ENCODE data around the gene IL36RN. TPM values are rescaled to one million over a fixed set of nuclear protein-coding genes. Genes with fewer than 3 reads are reported as not detected.

The IL36RN gene
- polyA plus RNA-seq, 1 donor, result not detected

GRCh38 chr2:113050921-113051895 is 7.8 kb upstream of the IL36RN start:
- no peak for DNase-seq (ENCODE audit: low read depth)

DNA sequence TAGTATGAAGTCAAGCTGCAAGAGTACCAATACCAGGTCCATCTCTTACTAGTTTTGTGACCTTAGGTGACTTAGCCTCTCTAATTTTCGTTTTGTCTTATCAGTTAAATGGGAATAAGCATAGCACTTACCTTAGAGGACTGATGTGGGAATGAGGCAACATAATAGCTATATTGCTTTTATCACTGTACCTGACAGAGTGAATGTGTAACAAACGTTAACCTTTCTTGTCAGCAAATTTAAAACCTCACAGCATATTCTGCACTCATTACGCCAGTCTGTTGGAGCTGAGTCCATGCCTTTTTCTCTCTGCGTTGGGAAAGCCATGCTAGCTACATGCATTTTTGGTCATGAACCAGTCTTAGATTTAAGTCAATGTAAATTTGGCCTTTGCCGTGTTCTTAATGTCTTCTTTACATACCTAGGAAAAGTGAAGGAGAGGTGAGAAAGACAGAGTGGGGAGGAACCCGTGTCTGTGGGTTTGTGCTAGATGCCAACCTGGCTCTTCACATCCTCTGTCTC is 6.5 kb upstream of the IL36RN start, which contains the start of gene IL36B:
TSS of gene IL36B (minus strand) at position 472 of the 522 bp plus-strand sequence.
- no peak for DNase-seq (ENCODE audit: low read depth)

DNA sequence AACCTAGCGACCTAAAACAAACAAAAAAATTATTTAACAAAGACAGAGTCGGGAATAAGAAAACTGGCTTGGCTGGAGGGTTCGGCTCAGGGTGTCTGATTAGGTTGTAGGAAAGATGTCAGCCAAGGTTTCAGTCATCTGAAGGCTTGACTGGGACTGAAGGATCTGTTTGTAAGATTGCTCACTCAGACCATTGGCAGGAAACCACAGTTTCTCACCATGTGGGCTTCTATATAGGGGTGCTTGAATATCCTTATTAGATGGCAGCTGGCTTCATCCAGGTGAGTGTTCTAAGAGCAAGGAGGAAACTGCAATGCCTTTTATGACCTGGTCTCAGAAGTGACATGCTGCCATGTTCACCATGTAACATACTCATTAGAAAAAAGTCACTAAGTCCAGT is 5.3 kb upstream of the IL36RN start:
- no peak for DNase-seq (ENCODE audit: low read depth)

DNA sequence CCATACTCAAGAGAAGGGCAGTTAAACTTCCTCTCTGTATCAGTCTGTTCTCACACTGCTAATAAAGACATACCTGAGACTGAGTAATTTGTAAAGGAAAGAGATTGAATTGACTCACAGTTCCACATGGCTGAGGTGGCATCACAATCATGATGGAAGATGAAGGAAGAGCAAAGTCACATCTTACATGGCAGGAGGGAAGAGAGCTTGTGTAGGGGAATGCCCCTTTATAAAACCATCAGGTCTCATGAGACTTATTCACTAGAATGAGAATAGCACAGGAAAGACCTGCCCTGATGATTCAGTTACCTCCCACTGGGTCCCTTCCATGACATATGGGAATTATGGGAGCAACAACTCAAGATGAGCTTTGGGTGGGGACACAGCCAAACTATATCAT is 4.9 kb upstream of the IL36RN start:
- no peak for DNase-seq (ENCODE audit: low read depth)

DNA sequence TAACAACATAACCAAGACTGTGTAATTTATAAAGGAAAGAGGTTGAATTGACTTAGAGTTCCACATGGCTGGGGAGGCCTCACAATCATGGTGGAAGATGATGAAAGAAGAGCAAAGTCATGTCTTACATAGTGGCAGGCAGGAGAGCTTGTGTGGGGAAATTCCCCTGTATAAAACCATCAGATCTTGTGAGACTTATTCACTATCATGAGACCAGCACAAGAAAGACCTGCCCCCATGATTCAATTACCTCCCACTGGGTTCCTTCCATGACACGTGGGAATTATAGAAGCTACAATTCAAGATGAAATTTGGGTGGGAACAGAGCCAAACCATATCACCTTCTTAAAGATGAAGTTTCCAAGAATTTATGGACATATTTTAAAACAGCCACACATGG is 2.5 kb upstream of the IL36RN start:
- DNase-seq (ENCODE audit: low read depth), result no peak

DNA sequence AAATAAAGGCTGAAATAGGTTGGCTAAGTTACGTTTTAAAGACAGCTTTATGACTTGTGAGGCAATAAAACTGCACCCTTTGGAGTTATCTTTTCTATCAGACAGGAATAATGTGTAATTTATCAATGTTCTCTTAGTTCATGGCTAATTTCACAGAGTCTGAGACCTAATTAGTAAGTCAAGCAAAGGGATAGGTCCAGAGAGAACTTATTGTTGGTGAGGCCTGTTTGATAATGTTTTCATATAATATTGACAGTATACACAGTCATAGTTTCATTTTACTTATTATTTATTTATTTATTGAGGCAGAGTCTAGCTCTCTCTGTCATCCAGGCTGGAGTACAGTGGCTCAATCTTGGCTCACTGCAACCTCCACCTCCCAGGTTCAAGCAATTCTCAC is 1.9 kb upstream of the IL36RN start:
- DNase-seq (ENCODE audit: low read depth), result no peak

- DNase-seq (ENCODE audit: low read depth), result no peak
These were observed 495 bp upstream of the IL36RN start for GRCh38 chr2:113058411-113058994.

DNA sequence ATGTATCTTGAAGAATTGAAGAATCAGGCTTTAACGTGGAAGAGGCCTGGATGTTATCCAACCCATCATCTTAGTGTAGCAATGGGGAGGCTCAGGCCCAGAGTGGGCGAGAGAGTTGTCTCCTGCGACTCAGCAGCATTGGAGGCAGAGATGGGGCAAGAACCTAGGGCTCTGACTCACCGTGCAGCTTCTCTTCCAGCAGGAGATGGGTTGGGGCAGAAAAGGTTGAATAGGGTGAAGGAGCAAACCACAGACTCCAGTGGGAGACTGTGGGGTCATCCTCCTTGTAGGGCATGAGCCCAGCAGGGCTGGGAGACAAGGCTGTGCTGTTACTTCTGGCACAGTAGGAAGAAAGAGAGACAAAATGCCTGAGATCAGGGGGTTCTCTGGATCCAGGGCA is 1.4 kb downstream of the IL36RN start:
- no peak for DNase-seq (ENCODE audit: low read depth)

- DNase-seq (ENCODE audit: low read depth), result no peak
These were observed 1.8 kb downstream of the IL36RN start for GRCh38 chr2:113060796-113061195.

GRCh38 chr2:113061241-113061640 is 2.2 kb downstream of the IL36RN start:
- DNase-seq (ENCODE audit: low read depth), result no peak

- DNase-seq (ENCODE audit: low read depth), result no peak
These were observed 3.1 kb downstream of the IL36RN start for GRCh38 chr2:113061896-113062770.

- no peak for DNase-seq (ENCODE audit: low read depth)
These were observed 5.3 kb downstream of the IL36RN start for GRCh38 chr2:113064281-113064680.

GRCh38 chr2:113064898-113065297 is 5.9 kb downstream of the IL36RN start:
- no peak for DNase-seq (ENCODE audit: low read depth)

DNA sequence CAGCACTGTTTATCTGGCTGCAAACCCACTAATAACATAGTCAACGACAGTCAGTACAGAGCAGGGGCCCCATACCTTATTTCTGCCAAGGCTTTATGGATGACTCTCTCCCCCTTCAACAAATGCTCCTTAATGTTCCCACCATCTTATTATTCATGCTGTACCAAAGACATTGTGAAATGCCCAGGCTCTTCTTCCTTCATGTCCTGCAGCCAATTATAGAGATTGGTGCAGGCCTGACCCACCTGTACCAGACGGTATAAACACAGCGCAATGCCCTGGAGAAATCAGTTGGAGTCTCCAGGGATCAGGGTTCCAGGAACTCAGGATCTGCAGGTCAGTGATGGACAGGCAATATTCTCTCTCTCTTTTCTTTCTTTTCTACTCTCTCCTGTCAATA is 8.7 kb downstream of the IL36RN start, which contains the start of gene IL1F10:
TSS of gene IL1F10 (plus strand) at position 290 of the 400 bp plus-strand sequence. CDS start 4,769 bp downstream, outside the sequence.
- no peak for DNase-seq (ENCODE audit: low read depth)

GRCh38 chr2:113068249-113068648 is 9.3 kb downstream of the IL36RN start:
- no peak for DNase-seq (ENCODE audit: low read depth)

- DNase-seq (ENCODE audit: low read depth), result no peak
These were observed 9.9 kb downstream of the IL36RN start for GRCh38 chr2:113068706-113069485.

DNA sequence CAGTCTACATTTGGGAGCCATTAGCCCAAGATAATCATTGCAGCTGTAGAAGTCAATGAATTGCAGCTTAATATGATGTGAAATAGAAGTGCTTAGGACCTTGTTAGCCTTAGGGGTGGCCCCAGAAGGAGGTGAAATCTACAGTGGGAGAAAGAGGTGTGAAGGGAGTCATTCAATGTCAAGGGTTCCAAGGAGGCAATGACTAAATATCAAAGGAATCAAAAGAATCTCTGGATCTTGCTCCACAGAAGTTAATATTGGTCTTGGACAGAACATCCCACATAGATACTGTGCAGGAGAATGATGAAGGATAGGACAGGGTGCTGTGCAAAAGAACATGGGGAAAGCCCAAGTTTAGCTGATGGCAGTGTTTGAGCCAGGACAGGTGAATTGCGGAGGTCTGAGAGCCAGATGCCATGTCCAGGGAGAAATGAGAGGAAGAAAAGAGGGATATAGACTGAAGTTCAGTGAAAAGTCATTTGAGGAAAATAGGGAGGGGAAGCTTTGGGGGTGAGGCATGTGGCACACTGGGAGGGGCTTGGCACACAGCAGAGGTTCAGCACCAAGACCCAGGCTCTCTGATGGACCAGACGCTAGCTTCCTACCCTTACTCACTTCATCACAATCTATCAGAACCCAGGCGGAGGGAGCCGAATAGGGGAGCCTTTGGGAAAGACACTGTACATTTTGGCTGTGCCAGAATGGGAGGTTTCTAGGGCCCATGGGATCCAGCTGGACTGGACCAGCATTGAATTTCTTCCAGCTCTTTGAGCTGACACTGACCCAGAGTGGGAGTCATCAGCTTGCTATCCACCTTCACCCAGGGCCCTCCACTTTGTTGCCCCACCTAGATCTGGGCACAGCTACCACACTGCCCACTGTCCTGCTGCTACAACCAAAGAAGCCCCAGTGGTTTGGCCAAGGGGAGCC is 10.9 kb downstream of the IL36RN start:
- no peak for DNase-seq (ENCODE audit: low read depth)

- DNase-seq (ENCODE audit: low read depth), result no peak
These were observed 11.6 kb downstream of the IL36RN start for GRCh38 chr2:113070606-113070975.

DNA sequence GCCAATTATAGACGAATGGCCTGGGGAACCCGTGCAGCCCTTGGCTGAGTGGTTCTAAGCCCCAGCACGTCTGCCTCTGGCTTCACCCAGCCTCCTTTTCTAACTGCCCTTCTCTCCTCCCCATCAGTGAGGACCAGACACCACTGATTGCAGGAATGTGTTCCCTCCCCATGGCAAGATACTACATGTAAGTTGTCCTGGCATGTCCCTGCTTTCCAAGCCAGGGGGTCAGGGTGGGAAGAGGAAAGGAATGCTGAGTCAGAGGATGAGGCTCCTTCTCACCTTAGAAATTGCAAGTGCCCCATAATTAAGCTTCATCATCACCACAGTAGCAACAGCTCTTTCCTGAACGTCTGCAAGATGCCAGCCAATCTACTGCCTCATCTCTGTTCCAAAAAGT is 13.6 kb downstream of the IL36RN start:
- DNase-seq (ENCODE audit: low read depth), result no peak

GRCh38 chr2:113073325-113073834 is 14.4 kb downstream of the IL36RN start:
- no peak for DNase-seq (ENCODE audit: low read depth)

All from forelimb muscle (tissue), 1 donor.